Stimulated activated CD4-positive, alpha-beta T cell treated with anti-CD3 and anti-CD28 coated beads, Interleukin-12 subunit alpha, Interleukin-12 subunit beta, amount 100 ng/mL, for 4 hours (primary cell): ENCODE measurements around the gene ETS1.
"Not testable (repeated sequence)": the region's sequence is repeated elsewhere in the genome, so short reads cannot be mapped to it uniquely, and the experiment has no call there.

Source experiments
- DNase-seq: peaks from one replicate; pipeline ENCODE4 v3.0.0-alpha.2; 2020

Gene ETS1

GRCh38 chr11:128453444-128454336 is 133.7 kb downstream of the ETS1 start:
- DNase-seq: no peak

- no peak for DNase-seq
Observed at GRCh38 chr11:128451652-128452470, 135.5 kb downstream of the ETS1 start.

GRCh38 chr11:128450882-128451651 is 136.3 kb downstream of the ETS1 start:
- no peak for DNase-seq

- DNase-seq: not testable (repeated sequence)
Observed at GRCh38 chr11:128450425-128450824, 136.9 kb downstream of the ETS1 start.

GRCh38 chr11:128448981-128449713 is 138.2 kb downstream of the ETS1 start:
- DNase-seq: no peak

- no peak for DNase-seq
Observed at GRCh38 chr11:128448200-128448886, 139.0 kb downstream of the ETS1 start.

GRCh38 chr11:128447233-128447632 is 140.1 kb downstream of the ETS1 start:
- no peak for DNase-seq

- DNase-seq: not testable (repeated sequence)
Observed at GRCh38 chr11:128445921-128446320, 141.4 kb downstream of the ETS1 start.

GRCh38 chr11:128437136-128437535 is 150.2 kb downstream of the ETS1 start:
- DNase-seq: no peak

- DNase-seq: no peak
Observed at GRCh38 chr11:128434818-128435217, 152.5 kb downstream of the ETS1 start.

GRCh38 chr11:128434411-128434810 is 152.9 kb downstream of the ETS1 start:
- DNase-seq: no peak

- no peak for DNase-seq
Observed at GRCh38 chr11:128432926-128433325, 154.4 kb downstream of the ETS1 start.

GRCh38 chr11:128431931-128432330 is 155.4 kb downstream of the ETS1 start:
- no peak for DNase-seq

GRCh38 chr11:128428935-128429334 is 158.4 kb downstream of the ETS1 start:
- no peak for DNase-seq

- no peak for DNase-seq
Observed at GRCh38 chr11:128424851-128425285, 162.5 kb downstream of the ETS1 start.

- no peak for DNase-seq
Observed at GRCh38 chr11:128424271-128424711, 163.1 kb downstream of the ETS1 start.

- peak; percentile 78 for DNase-seq
Observed at GRCh38 chr11:128422576-128423370, 164.6 kb downstream of the ETS1 start.

GRCh38 chr11:128421577-128422330 is 165.6 kb downstream of the ETS1 start:
- DNase-seq: no peak

GRCh38 chr11:128420951-128421350 is 166.4 kb downstream of the ETS1 start:
- no peak for DNase-seq

GRCh38 chr11:128420265-128420664 is 167.1 kb downstream of the ETS1 start:
- DNase-seq: no peak
